Measurements from ENCODE around the gene PTPRN2.

The PTPRN2 gene

GRCh38 chr7:157569967-157570366 is 1017.7 kb downstream of the PTPRN2 start:
- H3K4me1 Mint-ChIP-seq, result peaks cover 71% of the 10 kb centered on the region
- peak overlapping the region; percentile 2 for H3K4me3 Mint-ChIP-seq
- peaks cover 13% of the 10 kb centered on the region for H3K27me3 Mint-ChIP-seq (ENCODE audit: low read depth, poor library complexity)
- H3K27ac Mint-ChIP-seq, result no peak overlapping the region
- DNase-seq, result no peak
- TF ChIP-seq CTCF (IDR thresholded peaks at IDR 0.05), result no peak
- peaks cover 1% of the 10 kb centered on the region for H3K9me3 Mint-ChIP-seq
- peaks cover 8% of the 10 kb centered on the region for H3K36me3 Mint-ChIP-seq (ENCODE audit: low read depth)

- peak overlapping the region; percentile 88 for H3K4me3 Mint-ChIP-seq
- peaks cover 68% of the 10 kb centered on the region for H3K4me1 Mint-ChIP-seq
- peaks cover 14% of the 10 kb centered on the region for H3K36me3 Mint-ChIP-seq (ENCODE audit: low read depth)
- DNase-seq, result peak; percentile 60
- peaks cover 10% of the 10 kb centered on the region for H3K9me3 Mint-ChIP-seq
- H3K27ac Mint-ChIP-seq, result peak overlapping the region; percentile 25
- H3K27me3 Mint-ChIP-seq (ENCODE audit: low read depth, poor library complexity), result peaks cover 13% of the 10 kb centered on the region
- no peak for TF ChIP-seq CTCF (IDR thresholded peaks at IDR 0.05)
Measured at GRCh38 chr7:157568770-157569584, 1018.6 kb downstream of the PTPRN2 start.

DNA sequence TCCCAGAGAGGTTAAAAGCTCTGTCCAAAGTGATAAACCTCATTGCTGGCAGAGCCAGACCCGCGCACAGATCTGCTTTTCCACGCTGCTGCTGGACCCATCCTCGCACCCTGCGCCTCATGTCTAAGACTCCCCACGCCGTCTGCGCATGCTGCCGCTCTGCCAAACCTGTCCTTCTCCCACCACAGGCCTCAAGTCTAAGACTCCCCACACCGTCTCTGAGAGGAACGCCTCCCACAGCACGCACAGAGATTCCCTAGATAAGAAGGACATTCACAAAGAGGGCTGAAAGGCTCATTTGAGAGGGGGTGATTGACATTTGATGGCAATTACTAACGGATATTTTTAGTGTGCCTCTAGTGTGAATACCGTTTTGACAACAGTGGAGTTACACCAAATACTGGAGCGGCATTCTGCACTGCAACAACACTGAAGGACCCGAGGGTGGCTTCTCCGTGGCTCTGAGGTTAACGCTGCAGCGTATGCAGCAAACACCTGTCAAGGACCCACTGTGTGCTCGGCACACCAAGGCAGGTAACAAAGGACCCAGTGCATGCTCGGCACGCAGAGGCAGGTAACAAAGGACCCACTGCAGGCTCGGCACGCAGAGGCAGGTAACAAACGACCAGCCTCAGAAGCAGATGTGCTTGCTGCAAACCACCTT is 1019.4 kb downstream of the PTPRN2 start:
- no peak overlapping the region for H3K27ac Mint-ChIP-seq
- TF ChIP-seq CTCF (IDR thresholded peaks at IDR 0.05), result no peak
- peaks cover 10% of the 10 kb centered on the region for H3K9me3 Mint-ChIP-seq
- H3K27me3 Mint-ChIP-seq (ENCODE audit: low read depth, poor library complexity), result peaks cover 9% of the 10 kb centered on the region
- peaks cover 8% of the 10 kb centered on the region for H3K36me3 Mint-ChIP-seq (ENCODE audit: low read depth)
- no peak for DNase-seq
- peaks cover 62% of the 10 kb centered on the region for H3K4me1 Mint-ChIP-seq
- H3K4me3 Mint-ChIP-seq, result peak overlapping the region; percentile 88

- peaks cover 9% of the 10 kb centered on the region for H3K27me3 Mint-ChIP-seq (ENCODE audit: low read depth, poor library complexity)
- DNase-seq, result no peak
- H3K36me3 Mint-ChIP-seq (ENCODE audit: low read depth), result peaks cover 8% of the 10 kb centered on the region
- peaks cover 57% of the 10 kb centered on the region for H3K4me1 Mint-ChIP-seq
- no peak overlapping the region for H3K27ac Mint-ChIP-seq
- H3K4me3 Mint-ChIP-seq, result peak overlapping the region; percentile 88
- no peak for TF ChIP-seq CTCF (IDR thresholded peaks at IDR 0.05)
- H3K9me3 Mint-ChIP-seq, result peaks cover 10% of the 10 kb centered on the region
Measured at GRCh38 chr7:157567666-157568065, 1020.0 kb downstream of the PTPRN2 start.

- H3K4me3 Mint-ChIP-seq, result peak overlapping the region; percentile 35
Measured at GRCh38 chr7:157566631-157567006, 1021.0 kb downstream of the PTPRN2 start.

More at GRCh38 chr7:157566631-157567006, 1021.0 kb downstream of the PTPRN2 start:
- Mint-ChIP-seq H3K4me1 (peaks cover 47% of the 10 kb centered on the region), H3K36me3 (ENCODE audit: low read depth) (peaks cover 8% of the 10 kb centered on the region), H3K27me3 (ENCODE audit: low read depth, poor library complexity) (peaks cover 4% of the 10 kb centered on the region), H3K27ac (no peak overlapping the region), H3K9me3 (peaks cover 10% of the 10 kb centered on the region)
- TF ChIP-seq CTCF (IDR thresholded peaks at IDR 0.05), result no peak
- no peak for DNase-seq

Data from nephron progenitor cell (in vitro differentiated cells).